ENCODE data around the gene DCAF17. TPM values are rescaled to one million over a fixed set of nuclear protein-coding genes. Genes with fewer than 3 reads are reported as not detected.

The DCAF17 gene
- total RNA-seq, 2 experiments from 2014 or later, result 25.9 to 40.9 TPM

DNA sequence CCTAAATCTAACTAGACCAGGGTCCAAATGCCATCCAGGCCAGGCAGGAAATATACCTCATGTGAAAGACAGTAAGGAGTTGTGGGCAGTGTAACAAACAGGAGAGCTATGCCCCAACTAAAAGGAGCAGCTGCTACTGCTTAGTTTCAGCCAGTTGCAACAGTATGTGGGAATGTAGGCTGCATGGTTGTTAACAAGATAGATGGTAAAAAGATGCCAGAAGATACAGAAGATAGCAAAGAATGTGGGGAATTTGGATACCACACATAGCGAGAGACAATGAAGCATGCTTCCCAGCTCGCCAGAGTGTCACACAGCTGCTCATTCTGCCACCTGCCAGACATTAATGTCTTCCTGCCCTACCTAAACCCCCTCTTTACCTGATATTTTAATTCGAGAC, 48.9 kb downstream of the DCAF17 start:
- DNase-seq (ENCODE audit: low spot score), result no peak
- H4K20me1 ChIP-seq (ENCODE audit: insufficient read depth, low read length), result no peaks in the 10 kb centered on the region
- no TSS peak for BruUV-seq (replicated peaks)
- intact Hi-C loops (cut with micrococcal nuclease; ENCODE audit: unreplicated experiment), result no loop called here
- no peaks in the 10 kb centered on the region for H3K9me2 ChIP-seq (ENCODE audit: insufficient read depth, low read length)
- TF ChIP-seq, protein P1, sequence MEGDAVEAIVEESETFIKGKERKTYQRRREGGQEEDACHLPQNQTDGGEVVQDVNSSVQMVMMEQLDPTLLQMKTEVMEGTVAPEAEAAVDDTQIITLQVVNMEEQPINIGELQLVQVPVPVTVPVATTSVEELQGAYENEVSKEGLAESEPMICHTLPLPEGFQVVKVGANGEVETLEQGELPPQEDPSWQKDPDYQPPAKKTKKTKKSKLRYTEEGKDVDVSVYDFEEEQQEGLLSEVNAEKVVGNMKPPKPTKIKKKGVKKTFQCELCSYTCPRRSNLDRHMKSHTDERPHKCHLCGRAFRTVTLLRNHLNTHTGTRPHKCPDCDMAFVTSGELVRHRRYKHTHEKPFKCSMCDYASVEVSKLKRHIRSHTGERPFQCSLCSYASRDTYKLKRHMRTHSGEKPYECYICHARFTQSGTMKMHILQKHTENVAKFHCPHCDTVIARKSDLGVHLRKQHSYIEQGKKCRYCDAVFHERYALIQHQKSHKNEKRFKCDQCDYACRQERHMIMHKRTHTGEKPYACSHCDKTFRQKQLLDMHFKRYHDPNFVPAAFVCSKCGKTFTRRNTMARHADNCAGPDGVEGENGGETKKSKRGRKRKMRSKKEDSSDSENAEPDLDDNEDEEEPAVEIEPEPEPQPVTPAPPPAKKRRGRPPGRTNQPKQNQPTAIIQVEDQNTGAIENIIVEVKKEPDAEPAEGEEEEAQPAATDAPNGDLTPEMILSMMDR (conservative IDR thresholded peaks at IDR 0.05; ENCODE audit: low read length), result no peak
- no peak for TF ChIP-seq EZH2phosphoT487 (IDR thresholded peaks at IDR 0.05; ENCODE audit: borderline replicate concordance, low read depth, low read length)
- H3K4me1 ChIP-seq (ENCODE audit: insufficient read depth, low read length, poor library complexity, severe bottlenecking), result no peaks in the 10 kb centered on the region
- no peaks in the 10 kb centered on the region for H3K79me2 ChIP-seq (ENCODE audit: insufficient read depth, low read depth, low read length)
- H3K27ac ChIP-seq (ENCODE audit: low read depth, low read length, poor library complexity, severe bottlenecking), result no peak overlapping the region
- H3K4me2 ChIP-seq (ENCODE audit: low read length), result no peak overlapping the region
- H3K36me3 ChIP-seq (ENCODE audit: insufficient read depth, low read length), result peaks cover 74% of the 10 kb centered on the region
- CTCF ChIA-PET (ENCODE audit: unreplicated experiment), result no interaction called here
- POLR2A ChIA-PET, result interaction anchor here (0.8 to 1.3 kb wide), 2 partner anchors 9 to 12 kb away, joined by 3 read pairs; no protein-coding TSS in a partner anchor
- H2AFZ ChIP-seq (ENCODE audit: low read length), result no peak overlapping the region
- H3K9me3 ChIP-seq (ENCODE audit: low read length), result no peaks in the 10 kb centered on the region
- H3K4me3 ChIP-seq (ENCODE audit: low read depth, low read length, poor library complexity, severe bottlenecking), result no peak overlapping the region

DNA sequence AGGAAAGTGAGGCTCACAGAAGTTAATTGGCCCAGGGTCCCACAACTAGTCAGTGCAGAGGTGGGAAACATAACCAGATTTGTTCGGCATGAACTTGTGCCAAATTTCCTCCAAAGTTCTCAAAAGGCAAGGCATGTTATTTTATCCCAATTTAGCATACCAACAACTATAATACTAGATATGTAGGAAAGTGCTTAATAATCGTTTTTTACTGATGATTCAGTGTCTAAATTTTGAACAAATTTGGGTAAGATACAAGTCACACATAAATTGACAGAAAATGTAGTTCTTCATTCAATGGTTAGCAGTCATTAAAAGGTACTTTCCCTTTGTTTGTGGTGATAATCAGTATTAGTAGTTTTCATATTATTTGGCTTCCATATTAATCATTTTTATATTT, 49.8 kb downstream of the DCAF17 start:
- Histone ChIP-seq H3K4me1 (ENCODE audit: insufficient read depth, low read length, poor library complexity, severe bottlenecking) (no peaks in the 10 kb centered on the region), H3K4me2 (ENCODE audit: low read length) (no peak overlapping the region), H3K9me3 (ENCODE audit: low read length) (peaks cover 3% of the 10 kb centered on the region), H3K27ac (ENCODE audit: low read depth, low read length, poor library complexity, severe bottlenecking) (no peak overlapping the region), H3K4me3 (ENCODE audit: low read depth, low read length, poor library complexity, severe bottlenecking) (no peak overlapping the region), H3K36me3 (ENCODE audit: insufficient read depth, low read length) (peaks cover 65% of the 10 kb centered on the region), H3K79me2 (ENCODE audit: insufficient read depth, low read depth, low read length) (no peaks in the 10 kb centered on the region), H4K20me1 (ENCODE audit: insufficient read depth, low read length) (no peaks in the 10 kb centered on the region), H3K9me2 (ENCODE audit: insufficient read depth, low read length) (no peaks in the 10 kb centered on the region), H2AFZ (ENCODE audit: low read length) (no peak overlapping the region)
- TF ChIP-seq EZH2phosphoT487 (IDR thresholded peaks at IDR 0.05; ENCODE audit: borderline replicate concordance, low read depth, low read length), result no peak
- TF ChIP-seq, protein P1 (conservative IDR thresholded peaks at IDR 0.05; ENCODE audit: low read length), result no peak
- intact Hi-C loops (cut with micrococcal nuclease; ENCODE audit: unreplicated experiment), result no loop called here
- BruUV-seq (replicated peaks), result no TSS peak
- ChIA-PET CTCF (ENCODE audit: unreplicated experiment) (no interaction called here), POLR2A (interaction anchor here (0.7 kb wide), 1 partner anchor 510 kb away, joined by 3 read pairs; no protein-coding TSS in a partner anchor)
- DNase-seq (ENCODE audit: low spot score), result no peak

DNA sequence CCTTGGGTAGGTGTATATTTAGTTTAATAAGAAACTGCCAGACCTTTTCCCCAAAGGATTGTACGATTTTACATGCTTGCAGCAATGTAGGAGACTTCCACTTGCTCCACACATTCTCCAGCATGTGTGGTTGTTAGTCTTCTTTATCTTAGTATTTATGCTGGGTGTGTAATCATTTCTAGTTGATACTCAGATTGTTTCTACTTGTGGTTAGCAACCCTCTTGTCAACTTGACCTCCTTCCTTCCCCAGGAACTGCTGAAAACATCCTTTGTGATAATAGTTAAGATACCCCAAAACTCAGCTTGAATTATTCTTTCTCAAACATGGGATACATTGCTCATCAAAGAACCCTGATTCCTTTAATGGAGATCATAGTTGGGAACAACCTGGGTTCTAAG, 51.1 kb downstream of the DCAF17 start:
- Histone ChIP-seq H4K20me1 (ENCODE audit: insufficient read depth, low read length) (no peaks in the 10 kb centered on the region), H3K4me1 (ENCODE audit: insufficient read depth, low read length, poor library complexity, severe bottlenecking) (no peaks in the 10 kb centered on the region), H3K4me3 (ENCODE audit: low read depth, low read length, poor library complexity, severe bottlenecking) (no peak overlapping the region), H3K27ac (ENCODE audit: low read depth, low read length, poor library complexity, severe bottlenecking) (no peak overlapping the region), H3K36me3 (ENCODE audit: insufficient read depth, low read length) (peaks cover 51% of the 10 kb centered on the region), H3K79me2 (ENCODE audit: insufficient read depth, low read depth, low read length) (no peaks in the 10 kb centered on the region), H2AFZ (ENCODE audit: low read length) (no peak overlapping the region), H3K9me2 (ENCODE audit: insufficient read depth, low read length) (no peaks in the 10 kb centered on the region), H3K4me2 (ENCODE audit: low read length) (no peak overlapping the region), H3K9me3 (ENCODE audit: low read length) (peaks cover 10% of the 10 kb centered on the region)
- ChIA-PET POLR2A (no interaction called here), CTCF (ENCODE audit: unreplicated experiment) (no interaction called here)
- intact Hi-C loops (cut with micrococcal nuclease; ENCODE audit: unreplicated experiment), result no loop called here
- TF ChIP-seq, protein P1 (conservative IDR thresholded peaks at IDR 0.05; ENCODE audit: low read length), result no peak
- no peak for TF ChIP-seq EZH2phosphoT487 (IDR thresholded peaks at IDR 0.05; ENCODE audit: borderline replicate concordance, low read depth, low read length)
- DNase-seq (ENCODE audit: low spot score), result no peak
- BruUV-seq (replicated peaks), result no TSS peak
